Epidermal melanocyte (primary cell): ENCODE measurements around the gene LIMA1.
"Not testable (repeated sequence)": the region's sequence is repeated elsewhere in the genome, so short reads cannot be mapped to it uniquely, and the experiment has no call there.

ENCODE experiments used
- DNase-seq: peaks from one replicate; pipeline ENCODE4 v3.0.0; 2011; ENCODE audit warnings: low spot score; ENCODE audit not compliant: insufficient read length

LIMA1 gene

GRCh38 chr12:50283229-50283923, at the start of gene LIMA1:
LIMA1 (minus strand) TSS chr12:50283520; CDS start chr12:50248751, 34,769 bp downstream.
- DNase-seq: peak; percentile 86

GRCh38 chr12:50331745-50332144, 48.4 kb upstream of the LIMA1 start:
- DNase-seq: no peak

GRCh38 chr12:50328664-50329063, 45.3 kb upstream of the LIMA1 start:
- not testable (repeated sequence) for DNase-seq

GRCh38 chr12:50326590-50327284, 43.4 kb upstream of the LIMA1 start:
- no peak for DNase-seq

- no peak for DNase-seq
Measured at GRCh38 chr12:50325890-50326391, 42.6 kb upstream of the LIMA1 start.

GRCh38 chr12:50324770-50325169, 41.5 kb upstream of the LIMA1 start:
- DNase-seq: not testable (repeated sequence)

- DNase-seq: not testable (repeated sequence)
Measured at GRCh38 chr12:50324077-50324476, 40.8 kb upstream of the LIMA1 start.

- no peak for DNase-seq
Measured at GRCh38 chr12:50322206-50322605, 38.9 kb upstream of the LIMA1 start.

GRCh38 chr12:50317203-50317602, 33.9 kb upstream of the LIMA1 start:
- no peak for DNase-seq

GRCh38 chr12:50315803-50316202, 32.5 kb upstream of the LIMA1 start:
- DNase-seq: no peak

- DNase-seq: peak; percentile 88
Measured at GRCh38 chr12:50314636-50315312, 31.5 kb upstream of the LIMA1 start.

GRCh38 chr12:50313971-50314370, 30.7 kb upstream of the LIMA1 start:
- DNase-seq: not testable (repeated sequence)

GRCh38 chr12:50313256-50313931, 30.1 kb upstream of the LIMA1 start:
- no peak for DNase-seq

GRCh38 chr12:50311858-50312609, 28.7 kb upstream of the LIMA1 start:
- not testable (repeated sequence) for DNase-seq

GRCh38 chr12:50309950-50310349, 26.6 kb upstream of the LIMA1 start:
- DNase-seq: no peak

- DNase-seq: peak; percentile 23
Measured at GRCh38 chr12:50302686-50303085, 19.4 kb upstream of the LIMA1 start.

GRCh38 chr12:50297996-50298395, 14.7 kb upstream of the LIMA1 start:
- DNase-seq: no peak

- no peak for DNase-seq
Measured at GRCh38 chr12:50297027-50297426, 13.7 kb upstream of the LIMA1 start.

GRCh38 chr12:50296554-50296953, 13.2 kb upstream of the LIMA1 start:
- no peak for DNase-seq

GRCh38 chr12:50291377-50291776, 8.1 kb upstream of the LIMA1 start:
- DNase-seq: no peak

GRCh38 chr12:50290692-50291091, 7.4 kb upstream of the LIMA1 start:
- DNase-seq: not testable (repeated sequence)
